ENCODE data around the gene SETD9. TPM values are rescaled to one million over a fixed set of nuclear protein-coding genes. Genes with fewer than 3 reads are reported as not detected.

SETD9 gene
- total and polyA plus RNA-seq, 9 of the 15 experiments (the other 6 are each of a cell fraction or from before 2014, with no cell fraction given) = 10.8 to 32.6 (median 19.8) TPM

DNA sequence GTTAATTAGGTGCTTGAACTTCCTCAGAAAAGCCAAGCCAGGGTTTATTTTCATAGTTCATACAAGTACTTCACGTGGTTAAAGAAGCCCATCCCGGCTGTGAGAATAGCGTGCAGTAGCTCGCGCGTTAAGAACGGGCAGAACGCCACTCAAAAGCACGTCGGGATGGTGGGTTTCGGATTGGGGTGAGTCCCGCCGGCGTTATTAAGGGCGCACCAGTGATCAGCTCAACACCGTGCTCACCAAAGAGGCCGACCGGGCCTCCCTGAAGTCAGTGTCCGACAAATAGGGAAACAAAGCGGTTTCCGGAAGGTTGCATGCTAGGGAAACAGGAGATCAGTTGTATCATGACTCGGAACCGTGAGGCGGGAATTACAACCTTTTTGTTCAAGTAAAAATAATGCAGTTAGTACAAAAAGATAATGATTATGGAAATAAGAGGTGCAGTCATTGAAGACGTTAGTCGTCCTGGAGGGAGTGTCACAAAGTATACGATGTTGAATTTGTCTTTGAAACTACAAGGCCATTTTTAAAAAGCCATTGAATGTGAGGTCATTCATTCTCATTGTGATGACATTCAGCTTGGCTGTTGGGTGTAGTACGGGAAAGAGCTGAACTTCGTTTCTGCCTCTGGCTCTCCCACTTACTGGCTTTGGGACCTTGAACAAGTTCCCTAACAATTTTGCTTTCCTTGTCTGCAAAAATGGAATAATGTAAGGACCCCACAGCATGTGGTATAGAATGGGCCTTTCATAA is 992 bp downstream of the SETD9 start (continued):
- TF ChIP-seq, protein P1, sequence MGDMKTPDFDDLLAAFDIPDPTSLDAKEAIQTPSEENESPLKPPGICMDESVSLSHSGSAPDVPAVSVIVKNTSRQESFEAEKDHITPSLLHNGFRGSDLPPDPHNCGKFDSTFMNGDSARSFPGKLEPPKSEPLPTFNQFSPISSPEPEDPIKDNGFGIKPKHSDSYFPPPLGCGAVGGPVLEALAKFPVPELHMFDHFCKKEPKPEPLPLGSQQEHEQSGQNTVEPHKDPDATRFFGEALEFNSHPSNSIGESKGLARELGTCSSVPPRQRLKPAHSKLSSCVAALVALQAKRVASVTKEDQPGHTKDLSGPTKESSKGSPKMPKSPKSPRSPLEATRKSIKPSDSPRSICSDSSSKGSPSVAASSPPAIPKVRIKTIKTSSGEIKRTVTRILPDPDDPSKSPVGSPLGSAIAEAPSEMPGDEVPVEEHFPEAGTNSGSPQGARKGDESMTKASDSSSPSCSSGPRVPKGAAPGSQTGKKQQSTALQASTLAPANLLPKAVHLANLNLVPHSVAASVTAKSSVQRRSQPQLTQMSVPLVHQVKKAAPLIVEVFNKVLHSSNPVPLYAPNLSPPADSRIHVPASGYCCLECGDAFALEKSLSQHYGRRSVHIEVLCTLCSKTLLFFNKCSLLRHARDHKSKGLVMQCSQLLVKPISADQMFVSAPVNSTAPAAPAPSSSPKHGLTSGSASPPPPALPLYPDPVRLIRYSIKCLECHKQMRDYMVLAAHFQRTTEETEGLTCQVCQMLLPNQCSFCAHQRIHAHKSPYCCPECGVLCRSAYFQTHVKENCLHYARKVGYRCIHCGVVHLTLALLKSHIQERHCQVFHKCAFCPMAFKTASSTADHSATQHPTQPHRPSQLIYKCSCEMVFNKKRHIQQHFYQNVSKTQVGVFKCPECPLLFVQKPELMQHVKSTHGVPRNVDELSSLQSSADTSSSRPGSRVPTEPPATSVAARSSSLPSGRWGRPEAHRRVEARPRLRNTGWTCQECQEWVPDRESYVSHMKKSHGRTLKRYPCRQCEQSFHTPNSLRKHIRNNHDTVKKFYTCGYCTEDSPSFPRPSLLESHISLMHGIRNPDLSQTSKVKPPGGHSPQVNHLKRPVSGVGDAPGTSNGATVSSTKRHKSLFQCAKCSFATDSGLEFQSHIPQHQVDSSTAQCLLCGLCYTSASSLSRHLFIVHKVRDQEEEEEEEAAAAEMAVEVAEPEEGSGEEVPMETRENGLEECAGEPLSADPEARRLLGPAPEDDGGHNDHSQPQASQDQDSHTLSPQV (IDR thresholded peaks at IDR 0.05) = peak; percentile 1; the same call in 1 of the 2 replicates
- TF ChIP-seq ZNF830 (CRISPR knock-in tag; IDR thresholded peaks at IDR 0.05) (peak; percentile 80; the same call in 1 of the 2 replicates), NCOA6 (IDR thresholded peaks at IDR 0.05) (0 out of 2 replicates have a peak, but pooled peaks have one; percentile 10), ZNF263 (CRISPR knock-in tag; IDR thresholded peaks at IDR 0.05; ENCODE audit: borderline replicate concordance) (peak; percentile 54; the same call in 1 of the 2 replicates), ZNF589 (CRISPR knock-in tag; IDR thresholded peaks at IDR 0.05; ENCODE audit: low read depth) (0 out of 2 replicates have a peak, but pooled peaks have one; percentile 70), XRCC5 (IDR thresholded peaks at IDR 0.05; ENCODE audit: low read depth, low read length) (0 out of 2 replicates have a peak, but pooled peaks have one; percentile 37), ZC3H11A (IDR thresholded peaks at IDR 0.05; ENCODE audit: low read depth, low read length) (no peak), FOXM1 (IDR thresholded peaks at IDR 0.05; ENCODE audit: low read depth) (peak; percentile 36; the same call in 1 of the 2 replicates), FOXM1 (CRISPR knock-in tag; IDR thresholded peaks at IDR 0.05; ENCODE audit: low read depth) (no peak)
- TF ChIP-seq, protein P2, sequence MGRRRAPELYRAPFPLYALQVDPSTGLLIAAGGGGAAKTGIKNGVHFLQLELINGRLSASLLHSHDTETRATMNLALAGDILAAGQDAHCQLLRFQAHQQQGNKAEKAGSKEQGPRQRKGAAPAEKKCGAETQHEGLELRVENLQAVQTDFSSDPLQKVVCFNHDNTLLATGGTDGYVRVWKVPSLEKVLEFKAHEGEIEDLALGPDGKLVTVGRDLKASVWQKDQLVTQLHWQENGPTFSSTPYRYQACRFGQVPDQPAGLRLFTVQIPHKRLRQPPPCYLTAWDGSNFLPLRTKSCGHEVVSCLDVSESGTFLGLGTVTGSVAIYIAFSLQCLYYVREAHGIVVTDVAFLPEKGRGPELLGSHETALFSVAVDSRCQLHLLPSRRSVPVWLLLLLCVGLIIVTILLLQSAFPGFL (CRISPR knock-in tag; IDR thresholded peaks at IDR 0.05) = no peak
- TF ChIP-seq, protein P3, sequence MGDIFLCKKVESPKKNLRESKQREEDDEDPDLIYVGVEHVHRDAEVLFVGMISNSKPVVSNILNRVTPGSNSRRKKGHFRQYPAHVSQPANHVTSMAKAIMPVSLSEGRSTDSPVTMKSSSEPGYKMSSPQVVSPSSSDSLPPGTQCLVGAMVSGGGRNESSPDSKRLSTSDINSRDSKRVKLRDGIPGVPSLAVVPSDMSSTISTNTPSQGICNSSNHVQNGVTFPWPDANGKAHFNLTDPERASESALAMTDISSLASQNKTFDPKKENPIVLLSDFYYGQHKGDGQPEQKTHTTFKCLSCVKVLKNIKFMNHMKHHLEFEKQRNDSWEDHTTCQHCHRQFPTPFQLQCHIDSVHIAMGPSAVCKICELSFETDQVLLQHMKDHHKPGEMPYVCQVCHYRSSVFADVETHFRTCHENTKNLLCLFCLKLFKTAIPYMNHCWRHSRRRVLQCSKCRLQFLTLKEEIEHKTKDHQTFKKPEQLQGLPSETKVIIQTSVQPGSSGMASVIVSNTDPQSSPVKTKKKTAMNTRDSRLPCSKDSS (IDR thresholded peaks at IDR 0.05; ENCODE audit: low read depth, partially characterized antibody) = no peak
- TF ChIP-seq, protein P4, sequence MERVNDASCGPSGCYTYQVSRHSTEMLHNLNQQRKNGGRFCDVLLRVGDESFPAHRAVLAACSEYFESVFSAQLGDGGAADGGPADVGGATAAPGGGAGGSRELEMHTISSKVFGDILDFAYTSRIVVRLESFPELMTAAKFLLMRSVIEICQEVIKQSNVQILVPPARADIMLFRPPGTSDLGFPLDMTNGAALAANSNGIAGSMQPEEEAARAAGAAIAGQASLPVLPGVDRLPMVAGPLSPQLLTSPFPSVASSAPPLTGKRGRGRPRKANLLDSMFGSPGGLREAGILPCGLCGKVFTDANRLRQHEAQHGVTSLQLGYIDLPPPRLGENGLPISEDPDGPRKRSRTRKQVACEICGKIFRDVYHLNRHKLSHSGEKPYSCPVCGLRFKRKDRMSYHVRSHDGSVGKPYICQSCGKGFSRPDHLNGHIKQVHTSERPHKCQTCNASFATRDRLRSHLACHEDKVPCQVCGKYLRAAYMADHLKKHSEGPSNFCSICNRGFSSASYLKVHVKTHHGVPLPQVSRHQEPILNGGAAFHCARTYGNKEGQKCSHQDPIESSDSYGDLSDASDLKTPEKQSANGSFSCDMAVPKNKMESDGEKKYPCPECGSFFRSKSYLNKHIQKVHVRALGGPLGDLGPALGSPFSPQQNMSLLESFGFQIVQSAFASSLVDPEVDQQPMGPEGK (CRISPR knock-in tag; IDR thresholded peaks at IDR 0.05; ENCODE audit: borderline replicate concordance) = 0 out of 2 replicates have a peak, but pooled peaks have one; percentile 40
- TF ChIP-seq, protein P5, sequence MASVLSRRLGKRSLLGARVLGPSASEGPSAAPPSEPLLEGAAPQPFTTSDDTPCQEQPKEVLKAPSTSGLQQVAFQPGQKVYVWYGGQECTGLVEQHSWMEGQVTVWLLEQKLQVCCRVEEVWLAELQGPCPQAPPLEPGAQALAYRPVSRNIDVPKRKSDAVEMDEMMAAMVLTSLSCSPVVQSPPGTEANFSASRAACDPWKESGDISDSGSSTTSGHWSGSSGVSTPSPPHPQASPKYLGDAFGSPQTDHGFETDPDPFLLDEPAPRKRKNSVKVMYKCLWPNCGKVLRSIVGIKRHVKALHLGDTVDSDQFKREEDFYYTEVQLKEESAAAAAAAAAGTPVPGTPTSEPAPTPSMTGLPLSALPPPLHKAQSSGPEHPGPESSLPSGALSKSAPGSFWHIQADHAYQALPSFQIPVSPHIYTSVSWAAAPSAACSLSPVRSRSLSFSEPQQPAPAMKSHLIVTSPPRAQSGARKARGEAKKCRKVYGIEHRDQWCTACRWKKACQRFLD (CRISPR knock-in tag; IDR thresholded peaks at IDR 0.05) = 0 out of 2 replicates have a peak, but pooled peaks have one; percentile 51
- TF ChIP-seq, protein P6, sequence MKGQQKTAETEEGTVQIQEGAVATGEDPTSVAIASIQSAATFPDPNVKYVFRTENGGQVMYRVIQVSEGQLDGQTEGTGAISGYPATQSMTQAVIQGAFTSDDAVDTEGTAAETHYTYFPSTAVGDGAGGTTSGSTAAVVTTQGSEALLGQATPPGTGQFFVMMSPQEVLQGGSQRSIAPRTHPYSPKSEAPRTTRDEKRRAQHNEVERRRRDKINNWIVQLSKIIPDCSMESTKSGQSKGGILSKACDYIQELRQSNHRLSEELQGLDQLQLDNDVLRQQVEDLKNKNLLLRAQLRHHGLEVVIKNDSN (CRISPR knock-in tag; IDR thresholded peaks at IDR 0.05) = 0 out of 2 replicates have a peak, but pooled peaks have one; percentile 51

All from K562 (cell line).